ENCODE results near the gene L2HGDH.

- no peak for TF ChIP-seq CTCF (conservative IDR thresholded peaks at IDR 0.05)
- TF ChIP-seq ZFX (IDR thresholded peaks at IDR 0.05): no peak
Measured at GRCh38 chr14:50233951-50234250, 78.1 kb downstream of the L2HGDH start.
